ENCODE data around the gene KCNH1. TPM values are rescaled to one million over a fixed set of nuclear protein-coding genes. Genes with fewer than 3 reads are reported as not detected.

Gene KCNH1
- total RNA-seq, 1 experiment from 2014 or later: not detected

DNA sequence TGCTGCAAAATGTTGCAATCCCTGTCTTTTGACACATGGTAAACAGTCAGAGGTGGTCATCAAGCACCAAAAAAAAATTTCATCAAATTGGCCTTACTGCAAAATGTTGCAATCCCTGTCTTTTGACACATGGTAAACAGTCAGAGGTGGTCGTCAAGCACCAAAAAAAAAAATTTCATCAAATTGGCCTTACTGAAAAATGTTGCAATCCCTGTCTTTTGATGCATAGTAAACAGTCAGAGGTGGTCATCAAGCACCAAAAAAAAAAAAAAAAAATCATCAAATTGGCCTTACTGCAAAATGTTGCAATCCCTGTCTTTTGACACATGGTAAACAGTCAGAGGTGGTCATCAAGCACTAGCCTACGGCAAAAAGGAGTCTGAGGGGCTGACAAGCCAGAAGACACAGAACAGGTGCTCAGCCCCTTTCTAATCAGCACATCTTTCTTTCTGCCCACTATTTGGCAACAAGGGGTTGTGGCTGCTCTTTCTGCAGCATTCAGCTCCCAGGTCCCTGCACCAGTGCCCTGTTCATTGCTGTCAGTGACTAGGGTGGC is 223.8 kb downstream of the KCNH1 start:
- intact Hi-C loops (cut with micrococcal nuclease): no loop called here
- H3K79me2 ChIP-seq (ENCODE audit: insufficient read depth, low read length): no peaks in the 10 kb centered on the region
- ChIA-PET POLR2A (no interaction called here), CTCF (no interaction called here), RAD21 (ENCODE audit: low non-redundant PET in 1 of 2, low total read pairs in 2 of 2, uncharacterized antibody in 2 of 2, unreplicated experiment in 2 of 2) (no interaction called here)
- no peak overlapping the region for H3K4me2 ChIP-seq (ENCODE audit: low read length)
- H3K27ac ChIP-seq (ENCODE audit: low read depth, low read length): no peak overlapping the region
- BruUV-seq (replicated peaks): no TSS peak
- H3K4me1 ChIP-seq (ENCODE audit: control insufficient read depth in 1 of 2, insufficient read depth in 2 of 2, low read length in 2 of 2): no peaks in the 10 kb centered on the region
- H2AFZ ChIP-seq (ENCODE audit: low read depth, low read length, poor library complexity, severe bottlenecking): no peak overlapping the region
- H4K20me1 ChIP-seq (ENCODE audit: insufficient read depth): no peaks in the 10 kb centered on the region
- H3K9me2 ChIP-seq (ENCODE audit: insufficient read depth): no peaks in the 10 kb centered on the region
- no peaks in the 10 kb centered on the region for H3K36me3 ChIP-seq (ENCODE audit: control insufficient read depth in 1 of 2, insufficient read depth in 2 of 2, low read length in 2 of 2)
- H3K27me3 ChIP-seq (ENCODE audit: insufficient read depth, low read length): peaks cover 32% of the 10 kb centered on the region
- H3K9ac ChIP-seq (ENCODE audit: low read length): no peak overlapping the region
- TF ChIP-seq EZH2phosphoT487 (IDR thresholded peaks at IDR 0.05; ENCODE audit: borderline replicate concordance) (no peak), RAD21 (IDR thresholded peaks at IDR 0.05; ENCODE audit: low read depth) (no peak), EZH2 (IDR thresholded peaks at IDR 0.05) (no peak), SIN3A (IDR thresholded peaks at IDR 0.05; ENCODE audit: low read depth) (no peak), JUND (IDR thresholded peaks at IDR 0.05) (no peak), EGR1 (IDR thresholded peaks at IDR 0.05; ENCODE audit: low read depth) (no peak), ELF1 (IDR thresholded peaks at IDR 0.05; ENCODE audit: borderline replicate concordance, low read depth) (no peak), CEBPB (IDR thresholded peaks at IDR 0.05; ENCODE audit: low read depth) (no peak), YY1 (IDR thresholded peaks at IDR 0.05; ENCODE audit: extremely low read depth, insufficient replicate concordance, low read depth, low read length) (no peak), FOSL1 (IDR thresholded peaks at IDR 0.05; ENCODE audit: low read depth) (no peak), POLR2A (IDR thresholded peaks at IDR 0.05; ENCODE audit: borderline replicate concordance, extremely low read depth, insufficient read depth, insufficient read length) (no peak), CBX3 (IDR thresholded peaks at IDR 0.05; ENCODE audit: low read depth) (no peak)
- TF ChIP-seq, protein P1, sequence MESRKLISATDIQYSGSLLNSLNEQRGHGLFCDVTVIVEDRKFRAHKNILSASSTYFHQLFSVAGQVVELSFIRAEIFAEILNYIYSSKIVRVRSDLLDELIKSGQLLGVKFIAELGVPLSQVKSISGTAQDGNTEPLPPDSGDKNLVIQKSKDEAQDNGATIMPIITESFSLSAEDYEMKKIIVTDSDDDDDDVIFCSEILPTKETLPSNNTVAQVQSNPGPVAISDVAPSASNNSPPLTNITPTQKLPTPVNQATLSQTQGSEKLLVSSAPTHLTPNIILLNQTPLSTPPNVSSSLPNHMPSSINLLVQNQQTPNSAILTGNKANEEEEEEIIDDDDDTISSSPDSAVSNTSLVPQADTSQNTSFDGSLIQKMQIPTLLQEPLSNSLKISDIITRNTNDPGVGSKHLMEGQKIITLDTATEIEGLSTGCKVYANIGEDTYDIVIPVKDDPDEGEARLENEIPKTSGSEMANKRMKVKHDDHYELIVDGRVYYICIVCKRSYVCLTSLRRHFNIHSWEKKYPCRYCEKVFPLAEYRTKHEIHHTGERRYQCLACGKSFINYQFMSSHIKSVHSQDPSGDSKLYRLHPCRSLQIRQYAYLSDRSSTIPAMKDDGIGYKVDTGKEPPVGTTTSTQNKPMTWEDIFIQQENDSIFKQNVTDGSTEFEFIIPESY (IDR thresholded peaks at IDR 0.05; ENCODE audit: extremely low read depth, insufficient replicate concordance, low read length): no peak
- TF ChIP-seq, protein P2, sequence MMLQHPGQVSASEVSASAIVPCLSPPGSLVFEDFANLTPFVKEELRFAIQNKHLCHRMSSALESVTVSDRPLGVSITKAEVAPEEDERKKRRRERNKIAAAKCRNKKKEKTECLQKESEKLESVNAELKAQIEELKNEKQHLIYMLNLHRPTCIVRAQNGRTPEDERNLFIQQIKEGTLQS (IDR thresholded peaks at IDR 0.05): no peak
- TF ChIP-seq, protein P3, sequence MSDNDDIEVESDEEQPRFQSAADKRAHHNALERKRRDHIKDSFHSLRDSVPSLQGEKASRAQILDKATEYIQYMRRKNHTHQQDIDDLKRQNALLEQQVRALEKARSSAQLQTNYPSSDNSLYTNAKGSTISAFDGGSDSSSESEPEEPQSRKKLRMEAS (IDR thresholded peaks at IDR 0.05): no peak
- TF ChIP-seq, protein P4, sequence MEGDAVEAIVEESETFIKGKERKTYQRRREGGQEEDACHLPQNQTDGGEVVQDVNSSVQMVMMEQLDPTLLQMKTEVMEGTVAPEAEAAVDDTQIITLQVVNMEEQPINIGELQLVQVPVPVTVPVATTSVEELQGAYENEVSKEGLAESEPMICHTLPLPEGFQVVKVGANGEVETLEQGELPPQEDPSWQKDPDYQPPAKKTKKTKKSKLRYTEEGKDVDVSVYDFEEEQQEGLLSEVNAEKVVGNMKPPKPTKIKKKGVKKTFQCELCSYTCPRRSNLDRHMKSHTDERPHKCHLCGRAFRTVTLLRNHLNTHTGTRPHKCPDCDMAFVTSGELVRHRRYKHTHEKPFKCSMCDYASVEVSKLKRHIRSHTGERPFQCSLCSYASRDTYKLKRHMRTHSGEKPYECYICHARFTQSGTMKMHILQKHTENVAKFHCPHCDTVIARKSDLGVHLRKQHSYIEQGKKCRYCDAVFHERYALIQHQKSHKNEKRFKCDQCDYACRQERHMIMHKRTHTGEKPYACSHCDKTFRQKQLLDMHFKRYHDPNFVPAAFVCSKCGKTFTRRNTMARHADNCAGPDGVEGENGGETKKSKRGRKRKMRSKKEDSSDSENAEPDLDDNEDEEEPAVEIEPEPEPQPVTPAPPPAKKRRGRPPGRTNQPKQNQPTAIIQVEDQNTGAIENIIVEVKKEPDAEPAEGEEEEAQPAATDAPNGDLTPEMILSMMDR (IDR thresholded peaks at IDR 0.05 in 2 of 3, conservative IDR thresholded peaks at IDR 0.05 in 1 of 3; ENCODE audit: borderline replicate concordance in 1 of 3, insufficient read depth in 1 of 3, low read depth in 2 of 3, low read length in 2 of 3): no peak
- TF ChIP-seq, protein P5, sequence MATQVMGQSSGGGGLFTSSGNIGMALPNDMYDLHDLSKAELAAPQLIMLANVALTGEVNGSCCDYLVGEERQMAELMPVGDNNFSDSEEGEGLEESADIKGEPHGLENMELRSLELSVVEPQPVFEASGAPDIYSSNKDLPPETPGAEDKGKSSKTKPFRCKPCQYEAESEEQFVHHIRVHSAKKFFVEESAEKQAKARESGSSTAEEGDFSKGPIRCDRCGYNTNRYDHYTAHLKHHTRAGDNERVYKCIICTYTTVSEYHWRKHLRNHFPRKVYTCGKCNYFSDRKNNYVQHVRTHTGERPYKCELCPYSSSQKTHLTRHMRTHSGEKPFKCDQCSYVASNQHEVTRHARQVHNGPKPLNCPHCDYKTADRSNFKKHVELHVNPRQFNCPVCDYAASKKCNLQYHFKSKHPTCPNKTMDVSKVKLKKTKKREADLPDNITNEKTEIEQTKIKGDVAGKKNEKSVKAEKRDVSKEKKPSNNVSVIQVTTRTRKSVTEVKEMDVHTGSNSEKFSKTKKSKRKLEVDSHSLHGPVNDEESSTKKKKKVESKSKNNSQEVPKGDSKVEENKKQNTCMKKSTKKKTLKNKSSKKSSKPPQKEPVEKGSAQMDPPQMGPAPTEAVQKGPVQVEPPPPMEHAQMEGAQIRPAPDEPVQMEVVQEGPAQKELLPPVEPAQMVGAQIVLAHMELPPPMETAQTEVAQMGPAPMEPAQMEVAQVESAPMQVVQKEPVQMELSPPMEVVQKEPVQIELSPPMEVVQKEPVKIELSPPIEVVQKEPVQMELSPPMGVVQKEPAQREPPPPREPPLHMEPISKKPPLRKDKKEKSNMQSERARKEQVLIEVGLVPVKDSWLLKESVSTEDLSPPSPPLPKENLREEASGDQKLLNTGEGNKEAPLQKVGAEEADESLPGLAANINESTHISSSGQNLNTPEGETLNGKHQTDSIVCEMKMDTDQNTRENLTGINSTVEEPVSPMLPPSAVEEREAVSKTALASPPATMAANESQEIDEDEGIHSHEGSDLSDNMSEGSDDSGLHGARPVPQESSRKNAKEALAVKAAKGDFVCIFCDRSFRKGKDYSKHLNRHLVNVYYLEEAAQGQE (IDR thresholded peaks at IDR 0.05; ENCODE audit: low read depth): no peak
- H3K4me3 ChIP-seq (replicated peaks in 1 of 2; ENCODE audit: low read depth in 1 of 2, low read length in 2 of 2): no peak overlapping the region
- no peak for DNase-seq (ENCODE audit: low read depth, low spot score)
- no peaks in the 10 kb centered on the region for H3K9me3 ChIP-seq (ENCODE audit: control insufficient read depth in 1 of 2, insufficient read depth in 1 of 2, low read depth in 1 of 2, low read length in 2 of 2)
- ATAC-seq: no peak

All from HCT116 (cell line).